Measurements from ENCODE around the gene FGF12.

GRCh38 chr3:192223815-192224214 is 503.5 kb downstream of the FGF12 start:
- TF ChIP-seq CTCF (IDR thresholded peaks at IDR 0.05 in 4 of 5, conservative IDR thresholded peaks at IDR 0.05 in 1 of 5): no peak
- no peak for TF ChIP-seq POLR2A (IDR thresholded peaks at IDR 0.05)
